Liver (tissue), 9 donors: ENCODE measurements around the gene CAVIN2. TPM values are rescaled to one million over a fixed set of nuclear protein-coding genes. Genes with fewer than 3 reads are reported as not detected.

ENCODE experiments used
- DNase-seq: peaks from one replicate; pipeline ENCODE4 v3.0.0-alpha.2; 2017; ENCODE audit warnings: low spot score
- H3K27ac ChIP-seq, 2 donors: one replicate each; pipeline ENCODE4 v1.7.0; 2013; ENCODE audit warnings: inconsistent platforms in 2 of 2, low read length in 2 of 2, control low read depth in 1 of 2, low read depth in 1 of 2, mild to moderate bottlenecking in 1 of 2
- H3K27me3 ChIP-seq, 4 donors: one replicate each; pipeline versions ENCODE4 v1.6.1 to v1.7.0; 2013; ENCODE audit warnings: low read length in 3 of 4, inconsistent platforms in 1 of 4, mild to moderate bottlenecking in 1 of 4, moderate library complexity in 1 of 4; ENCODE audit not compliant: control insufficient read depth in 4 of 4, insufficient read depth in 4 of 4
- H3K36me3 ChIP-seq, 4 donors: one replicate each; pipeline versions ENCODE4 v1.6.1 to v1.7.0; 2013; ENCODE audit warnings: low read length in 3 of 4, mild to moderate bottlenecking in 3 of 4, low read depth in 1 of 4, moderate library complexity in 1 of 4; ENCODE audit not compliant: control insufficient read depth in 4 of 4, insufficient read depth in 3 of 4
- H3K4me1 ChIP-seq, 4 donors: one replicate each; pipeline versions ENCODE4 v1.6.1 to v1.7.0; 2013; ENCODE audit warnings: low read length in 3 of 4, mild to moderate bottlenecking in 3 of 4, moderate library complexity in 1 of 4; ENCODE audit not compliant: control insufficient read depth in 4 of 4, insufficient read depth in 4 of 4
- H3K4me3 ChIP-seq, 3 donors: one replicate each; pipeline versions ENCODE4 v1.6.1 to v1.7.0; 2013; ENCODE audit warnings: low read length in 3 of 3, control low read depth in 1 of 3, low read depth in 1 of 3, mild to moderate bottlenecking in 1 of 3
- H3K9ac ChIP-seq, 2 donors: one replicate each; pipeline ENCODE4 v1.7.0; 2013; ENCODE audit warnings: low read length in 2 of 2, mild to moderate bottlenecking in 2 of 2, moderate library complexity in 2 of 2, control low read depth in 1 of 2, low read depth in 1 of 2
- H3K9me3 ChIP-seq, 4 donors: one replicate each; pipeline versions ENCODE4 v1.6.1 to v1.7.0; 2013; ENCODE audit warnings: low read length in 3 of 4; ENCODE audit not compliant: control insufficient read depth in 4 of 4
- EGR1 ChIP-seq, 2 donors: IDR thresholded peaks; 2 replicates each; pipeline ENCODE4 v1.6.1; 2016 to 2018; ENCODE audit warnings: antibody characterized with exemption in 2 of 2, low read depth in 2 of 2
- FOXA1 ChIP-seq: IDR thresholded peaks from 2 replicates; pipeline ENCODE4 v1.6.1; 2016; ENCODE audit warnings: antibody characterized with exemption
- GABPA ChIP-seq, 2 donors: IDR thresholded peaks in 1 of 2; conservative IDR thresholded peaks in 1 of 2; 2 replicates each; pipeline ENCODE4 v1.6.1; 2016; ENCODE audit warnings: antibody characterized with exemption in 2 of 2, mild to moderate bottlenecking in 1 of 2, moderate library complexity in 1 of 2
- HNF4G ChIP-seq: IDR thresholded peaks from 2 replicates; pipeline ENCODE4 v1.6.1; 2016; ENCODE audit warnings: antibody characterized with exemption
- MAX ChIP-seq: IDR thresholded peaks from 2 replicates; pipeline ENCODE4 v1.6.1; 2016; ENCODE audit warnings: antibody characterized with exemption
- NR2F2 ChIP-seq: IDR thresholded peaks from 2 replicates; pipeline ENCODE4 v1.6.1; 2016; ENCODE audit warnings: antibody characterized with exemption
- RAD21 ChIP-seq, 2 donors: IDR thresholded peaks; 2 replicates each; pipeline ENCODE4 v1.6.1; 2016; ENCODE audit warnings: antibody characterized with exemption in 2 of 2, mild to moderate bottlenecking in 2 of 2
- SP1 ChIP-seq: IDR thresholded peaks from 2 replicates; pipeline ENCODE4 v1.6.1; 2018; ENCODE audit warnings: antibody characterized with exemption, mild to moderate bottlenecking
- TAF1 ChIP-seq: conservative IDR thresholded peaks from 2 replicates; pipeline ENCODE4 v1.6.1; 2016; ENCODE audit warnings: antibody characterized with exemption, mild to moderate bottlenecking
- YY1 ChIP-seq: IDR thresholded peaks from 2 replicates; pipeline ENCODE4 v1.6.1; 2016; ENCODE audit warnings: antibody characterized with exemption, mild to moderate bottlenecking
- WGBS: extraction: QIAGEN DNeasy Blood & Tissue Kit; methylation state at CpG from one replicate; pipeline ENCODE4 v1.1.7; 2013; 5-methylcytosine and 5-hydroxymethylcytosine counted together
- polyA plus RNA-seq, 2 donors: library from polyadenylated mRNA; stranded (reverse) in 1 of 2; unstranded in 1 of 2; fragments of 200-250 nt in 1 of 2; fragments of >200 nt in 1 of 2; fragmentation: Nextera tagmentation in 1 of 2; extraction: Ambion mirVana in 1 of 2; gene quantifications; one replicate each; pipeline versions ENCODE4 v1.2.1 to v1.2.3, GENCODE V29; 2013 to 2015
- total RNA-seq, 2 donors: library from RNA; depleted of rRNA; stranded (reverse); fragments of >200 nt; gene quantifications; one replicate each; pipeline ENCODE4 v1.2.3, GENCODE V29; 2014
- TF ChIP-seq, protein P1 (sequence below): IDR thresholded peaks from 2 replicates; pipeline ENCODE4 v1.6.1; 2016; ENCODE audit warnings: antibody characterized with exemption
- TF ChIP-seq, protein P2 (sequence below): fragments of 150-350 bp; IDR thresholded peaks from 2 replicates; pipeline ENCODE4 v1.5.1; 2017; ENCODE audit warnings: improper control_type of control experiment, low read depth, low read length; ENCODE audit not compliant: missing input control
- TF ChIP-seq, protein P3 (sequence below): IDR thresholded peaks from 2 replicates; pipeline ENCODE4 v1.6.1; 2016; ENCODE audit warnings: antibody characterized with exemption, mild to moderate bottlenecking
- TF ChIP-seq, protein P4 (sequence below): IDR thresholded peaks from 2 replicates; pipeline ENCODE4 v1.6.1; 2016; ENCODE audit warnings: antibody characterized with exemption
- donor health status: healthy.
- donor health status: healthy.
- donor health status: healthy.
- donor health status: healthy.
- donor health status: healthy.

CAVIN2 gene
- 10 to 100 TPM; 13.3 to 20.7 TPM for total RNA-seq
- polyA plus RNA-seq: 10 to 100 TPM; 13.9 to 14.1 TPM

DNA sequence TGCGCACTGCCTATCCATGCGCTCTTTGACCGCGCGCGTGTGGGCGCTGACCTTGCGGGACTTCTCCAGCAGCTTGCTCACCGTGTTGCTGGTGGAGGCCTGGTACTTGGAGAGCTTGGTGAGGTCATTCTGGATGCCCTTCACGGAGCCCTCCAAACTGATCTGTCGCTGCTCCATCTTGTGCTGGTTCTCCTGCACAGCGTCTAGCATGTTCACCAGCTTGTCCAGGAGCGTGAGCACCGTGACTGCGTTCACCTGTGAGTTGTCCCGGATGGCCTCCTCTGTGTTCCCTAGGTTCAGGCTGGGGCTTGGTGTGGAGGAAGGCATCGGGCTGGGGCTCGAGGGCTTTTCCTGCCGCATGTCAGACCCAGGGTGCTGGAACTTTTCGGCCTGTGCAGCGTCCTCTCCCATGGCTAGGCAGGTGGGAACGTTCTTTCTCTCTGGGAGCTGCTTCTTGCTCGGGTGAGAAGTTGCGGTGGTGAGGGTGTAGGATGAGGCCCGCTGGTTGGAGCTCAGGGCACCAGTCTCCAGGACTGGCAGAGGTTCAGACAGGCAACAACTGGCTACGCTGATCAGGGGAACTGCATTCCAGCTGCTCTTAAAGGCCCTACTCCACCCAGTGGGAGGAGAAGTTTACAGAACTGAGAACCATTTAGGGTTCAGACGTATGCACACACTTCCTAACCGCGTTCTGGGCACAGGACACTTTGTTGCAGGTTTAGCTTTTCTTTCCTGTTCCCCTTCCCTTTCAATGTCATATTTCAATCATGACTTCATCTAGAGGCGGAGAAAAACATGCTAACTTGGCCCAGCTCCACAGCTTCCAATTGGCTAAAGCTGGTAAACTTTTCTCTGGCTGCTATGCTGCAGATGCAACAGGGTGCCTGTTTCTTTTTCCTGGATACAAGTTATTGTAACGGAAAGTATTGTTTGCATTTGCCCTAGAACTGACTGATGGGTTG is at the start of gene CAVIN2:
Gene CAVIN2 (minus strand): TSS at position 574 of the 962 bp plus-strand sequence. CDS start 163 bp downstream, at position 411.
- Histone ChIP-seq H3K4me3 (peak within 1 kb of the TSS; percentile 30 to 31 (median 30)), H3K27ac (peak within 1 kb of the TSS; percentile 28 to 32), H3K36me3 (no peaks in the 10 kb centered on the region), H3K9me3 (no peaks in the 10 kb centered on the region), H3K4me1 (no peaks in the 10 kb centered on the region), H3K27me3 (no peaks in the 10 kb centered on the region), H3K9ac (peak within 1 kb of the TSS; percentile 30 to 71)
- DNase-seq: no peak
- TF ChIP-seq, protein P1, sequence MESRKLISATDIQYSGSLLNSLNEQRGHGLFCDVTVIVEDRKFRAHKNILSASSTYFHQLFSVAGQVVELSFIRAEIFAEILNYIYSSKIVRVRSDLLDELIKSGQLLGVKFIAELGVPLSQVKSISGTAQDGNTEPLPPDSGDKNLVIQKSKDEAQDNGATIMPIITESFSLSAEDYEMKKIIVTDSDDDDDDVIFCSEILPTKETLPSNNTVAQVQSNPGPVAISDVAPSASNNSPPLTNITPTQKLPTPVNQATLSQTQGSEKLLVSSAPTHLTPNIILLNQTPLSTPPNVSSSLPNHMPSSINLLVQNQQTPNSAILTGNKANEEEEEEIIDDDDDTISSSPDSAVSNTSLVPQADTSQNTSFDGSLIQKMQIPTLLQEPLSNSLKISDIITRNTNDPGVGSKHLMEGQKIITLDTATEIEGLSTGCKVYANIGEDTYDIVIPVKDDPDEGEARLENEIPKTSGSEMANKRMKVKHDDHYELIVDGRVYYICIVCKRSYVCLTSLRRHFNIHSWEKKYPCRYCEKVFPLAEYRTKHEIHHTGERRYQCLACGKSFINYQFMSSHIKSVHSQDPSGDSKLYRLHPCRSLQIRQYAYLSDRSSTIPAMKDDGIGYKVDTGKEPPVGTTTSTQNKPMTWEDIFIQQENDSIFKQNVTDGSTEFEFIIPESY: no peak
- TF ChIP-seq YY1 (no peak), RAD21 (IDR thresholded peaks at IDR 0.05) (peak; percentile 11 to 38), HNF4G (no peak), TAF1 (peak; percentile 36), EGR1 (IDR thresholded peaks at IDR 0.05; ENCODE audit: low read depth in 2 of 2) (no peak), NR2F2 (peak; percentile 31), GABPA (IDR thresholded peaks at IDR 0.05 in 1 of 2, conservative IDR thresholded peaks at IDR 0.05 in 1 of 2) (no peak), MAX (no peak), SP1 (peak; percentile 48), FOXA1 (no peak)
- TF ChIP-seq, protein P2, sequence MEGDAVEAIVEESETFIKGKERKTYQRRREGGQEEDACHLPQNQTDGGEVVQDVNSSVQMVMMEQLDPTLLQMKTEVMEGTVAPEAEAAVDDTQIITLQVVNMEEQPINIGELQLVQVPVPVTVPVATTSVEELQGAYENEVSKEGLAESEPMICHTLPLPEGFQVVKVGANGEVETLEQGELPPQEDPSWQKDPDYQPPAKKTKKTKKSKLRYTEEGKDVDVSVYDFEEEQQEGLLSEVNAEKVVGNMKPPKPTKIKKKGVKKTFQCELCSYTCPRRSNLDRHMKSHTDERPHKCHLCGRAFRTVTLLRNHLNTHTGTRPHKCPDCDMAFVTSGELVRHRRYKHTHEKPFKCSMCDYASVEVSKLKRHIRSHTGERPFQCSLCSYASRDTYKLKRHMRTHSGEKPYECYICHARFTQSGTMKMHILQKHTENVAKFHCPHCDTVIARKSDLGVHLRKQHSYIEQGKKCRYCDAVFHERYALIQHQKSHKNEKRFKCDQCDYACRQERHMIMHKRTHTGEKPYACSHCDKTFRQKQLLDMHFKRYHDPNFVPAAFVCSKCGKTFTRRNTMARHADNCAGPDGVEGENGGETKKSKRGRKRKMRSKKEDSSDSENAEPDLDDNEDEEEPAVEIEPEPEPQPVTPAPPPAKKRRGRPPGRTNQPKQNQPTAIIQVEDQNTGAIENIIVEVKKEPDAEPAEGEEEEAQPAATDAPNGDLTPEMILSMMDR: no peak
- TF ChIP-seq, protein P3, sequence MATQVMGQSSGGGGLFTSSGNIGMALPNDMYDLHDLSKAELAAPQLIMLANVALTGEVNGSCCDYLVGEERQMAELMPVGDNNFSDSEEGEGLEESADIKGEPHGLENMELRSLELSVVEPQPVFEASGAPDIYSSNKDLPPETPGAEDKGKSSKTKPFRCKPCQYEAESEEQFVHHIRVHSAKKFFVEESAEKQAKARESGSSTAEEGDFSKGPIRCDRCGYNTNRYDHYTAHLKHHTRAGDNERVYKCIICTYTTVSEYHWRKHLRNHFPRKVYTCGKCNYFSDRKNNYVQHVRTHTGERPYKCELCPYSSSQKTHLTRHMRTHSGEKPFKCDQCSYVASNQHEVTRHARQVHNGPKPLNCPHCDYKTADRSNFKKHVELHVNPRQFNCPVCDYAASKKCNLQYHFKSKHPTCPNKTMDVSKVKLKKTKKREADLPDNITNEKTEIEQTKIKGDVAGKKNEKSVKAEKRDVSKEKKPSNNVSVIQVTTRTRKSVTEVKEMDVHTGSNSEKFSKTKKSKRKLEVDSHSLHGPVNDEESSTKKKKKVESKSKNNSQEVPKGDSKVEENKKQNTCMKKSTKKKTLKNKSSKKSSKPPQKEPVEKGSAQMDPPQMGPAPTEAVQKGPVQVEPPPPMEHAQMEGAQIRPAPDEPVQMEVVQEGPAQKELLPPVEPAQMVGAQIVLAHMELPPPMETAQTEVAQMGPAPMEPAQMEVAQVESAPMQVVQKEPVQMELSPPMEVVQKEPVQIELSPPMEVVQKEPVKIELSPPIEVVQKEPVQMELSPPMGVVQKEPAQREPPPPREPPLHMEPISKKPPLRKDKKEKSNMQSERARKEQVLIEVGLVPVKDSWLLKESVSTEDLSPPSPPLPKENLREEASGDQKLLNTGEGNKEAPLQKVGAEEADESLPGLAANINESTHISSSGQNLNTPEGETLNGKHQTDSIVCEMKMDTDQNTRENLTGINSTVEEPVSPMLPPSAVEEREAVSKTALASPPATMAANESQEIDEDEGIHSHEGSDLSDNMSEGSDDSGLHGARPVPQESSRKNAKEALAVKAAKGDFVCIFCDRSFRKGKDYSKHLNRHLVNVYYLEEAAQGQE: no peak
- TF ChIP-seq, protein P4, sequence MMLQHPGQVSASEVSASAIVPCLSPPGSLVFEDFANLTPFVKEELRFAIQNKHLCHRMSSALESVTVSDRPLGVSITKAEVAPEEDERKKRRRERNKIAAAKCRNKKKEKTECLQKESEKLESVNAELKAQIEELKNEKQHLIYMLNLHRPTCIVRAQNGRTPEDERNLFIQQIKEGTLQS: no peak
- WGBS: 59% methylated on average over 31 of the region's 31 CpGs
